ENCODE data around the gene OR2G3. TPM values are rescaled to one million over a fixed set of nuclear protein-coding genes. Genes with fewer than 3 reads are reported as not detected.

Gene OR2G3
- total RNA-seq, 2 donors from 2014 or later = not detected

DNA sequence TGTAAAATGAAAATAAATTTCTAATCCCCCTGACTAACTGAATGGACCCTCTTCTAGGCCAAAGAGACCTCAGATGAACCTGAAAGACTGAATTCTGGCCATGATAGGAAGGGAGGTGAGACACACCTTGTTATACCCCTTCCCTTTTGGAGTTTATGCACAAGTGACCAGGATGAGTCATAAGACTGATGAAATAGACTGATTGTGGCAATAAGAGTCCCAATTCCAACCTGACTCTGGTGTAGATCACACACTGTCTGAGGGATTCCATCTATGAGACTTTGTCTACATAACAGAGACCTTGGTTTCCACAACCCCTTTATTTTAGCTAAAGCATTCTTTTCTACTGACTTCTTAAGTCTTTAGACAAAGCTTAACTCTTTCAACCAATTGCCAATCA, 30.7 kb upstream of the OR2G3 start:
- no peak for DNase-seq
- TF ChIP-seq, protein P1, sequence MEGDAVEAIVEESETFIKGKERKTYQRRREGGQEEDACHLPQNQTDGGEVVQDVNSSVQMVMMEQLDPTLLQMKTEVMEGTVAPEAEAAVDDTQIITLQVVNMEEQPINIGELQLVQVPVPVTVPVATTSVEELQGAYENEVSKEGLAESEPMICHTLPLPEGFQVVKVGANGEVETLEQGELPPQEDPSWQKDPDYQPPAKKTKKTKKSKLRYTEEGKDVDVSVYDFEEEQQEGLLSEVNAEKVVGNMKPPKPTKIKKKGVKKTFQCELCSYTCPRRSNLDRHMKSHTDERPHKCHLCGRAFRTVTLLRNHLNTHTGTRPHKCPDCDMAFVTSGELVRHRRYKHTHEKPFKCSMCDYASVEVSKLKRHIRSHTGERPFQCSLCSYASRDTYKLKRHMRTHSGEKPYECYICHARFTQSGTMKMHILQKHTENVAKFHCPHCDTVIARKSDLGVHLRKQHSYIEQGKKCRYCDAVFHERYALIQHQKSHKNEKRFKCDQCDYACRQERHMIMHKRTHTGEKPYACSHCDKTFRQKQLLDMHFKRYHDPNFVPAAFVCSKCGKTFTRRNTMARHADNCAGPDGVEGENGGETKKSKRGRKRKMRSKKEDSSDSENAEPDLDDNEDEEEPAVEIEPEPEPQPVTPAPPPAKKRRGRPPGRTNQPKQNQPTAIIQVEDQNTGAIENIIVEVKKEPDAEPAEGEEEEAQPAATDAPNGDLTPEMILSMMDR (IDR thresholded peaks at IDR 0.05) = no peak
- no peaks in the 10 kb centered on the region for H3K4me1 ChIP-seq
- no peak overlapping the region for H3K4me3 ChIP-seq
- no peak overlapping the region for H3K27ac ChIP-seq
- H3K27me3 ChIP-seq = no peaks in the 10 kb centered on the region
- no peaks in the 10 kb centered on the region for H3K36me3 ChIP-seq
- no peak overlapping the region for H3K9ac ChIP-seq (ENCODE audit: low read depth in 2 of 2, low read length in 2 of 2)
- H3K9me3 ChIP-seq = no peaks in the 10 kb centered on the region
- intact Hi-C loops (cut with DNase I) = loop anchor here (5.0 kb wide), 1 partner anchor 182 kb away; no protein-coding TSS in a partner anchor

DNA sequence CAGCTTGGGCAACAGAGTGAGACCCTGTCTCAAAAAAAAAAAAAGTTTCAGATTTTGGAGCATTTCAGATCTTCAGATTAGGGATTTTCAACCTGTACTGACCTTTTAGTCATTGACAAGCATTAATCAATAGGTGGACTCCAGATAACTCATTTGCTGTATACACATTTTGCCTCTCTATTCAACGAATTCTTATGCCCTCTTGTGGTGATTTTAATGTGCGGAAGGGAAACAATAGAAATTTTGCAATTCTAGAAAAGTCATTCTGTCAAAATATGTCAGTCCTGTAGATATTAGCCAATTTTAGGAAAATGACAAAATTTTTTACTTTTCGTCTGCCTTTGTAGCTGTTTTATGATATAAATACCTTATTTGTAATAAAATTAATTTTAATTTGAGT, 28.9 kb upstream of the OR2G3 start:
- no peaks in the 10 kb centered on the region for H3K9me3 ChIP-seq
- DNase-seq = no peak
- H3K4me3 ChIP-seq = no peak overlapping the region
- H3K9ac ChIP-seq (ENCODE audit: low read depth in 2 of 2, low read length in 2 of 2) = no peak overlapping the region
- H3K27me3 ChIP-seq = no peaks in the 10 kb centered on the region
- no peak overlapping the region for H3K27ac ChIP-seq
- no peaks in the 10 kb centered on the region for H3K36me3 ChIP-seq
- H3K4me1 ChIP-seq = no peaks in the 10 kb centered on the region
- intact Hi-C loops (cut with DNase I) = loop anchor here (5.0 kb wide), 1 partner anchor 184 kb away; no protein-coding TSS in a partner anchor
- TF ChIP-seq, protein P1 (IDR thresholded peaks at IDR 0.05) = peak; percentile 17

DNA sequence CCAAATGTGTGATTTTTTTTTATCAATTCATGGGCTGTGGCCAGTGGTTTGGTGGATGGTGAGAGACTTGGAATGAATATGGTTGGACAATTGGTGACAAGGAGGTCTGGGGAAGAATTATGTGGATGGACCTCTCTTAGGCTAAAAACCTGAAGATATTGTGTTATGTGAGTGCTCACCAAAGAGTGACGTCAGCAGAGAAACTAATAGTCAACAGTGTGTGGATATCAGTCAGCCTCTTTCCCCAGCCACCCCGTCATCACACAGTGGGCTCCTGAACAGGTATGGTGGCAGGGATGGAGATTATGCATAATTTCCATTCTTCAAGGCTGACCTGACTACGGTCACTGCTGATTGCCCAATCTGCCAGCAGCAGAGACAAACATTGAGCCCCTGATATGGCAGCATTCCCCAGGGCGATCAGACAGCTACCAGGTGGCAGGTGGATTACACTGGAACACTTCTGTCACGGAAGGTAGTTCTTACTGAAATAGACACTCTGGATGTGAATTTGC, 26.4 kb upstream of the OR2G3 start:
- DNase-seq = no peak
- TF ChIP-seq, protein P1 (IDR thresholded peaks at IDR 0.05) = no peak
- no peak overlapping the region for H3K9ac ChIP-seq (ENCODE audit: low read depth in 2 of 2, low read length in 2 of 2)
- no peak overlapping the region for H3K4me3 ChIP-seq
- no peaks in the 10 kb centered on the region for H3K27me3 ChIP-seq
- no peaks in the 10 kb centered on the region for H3K4me1 ChIP-seq
- no peaks in the 10 kb centered on the region for H3K36me3 ChIP-seq
- no peaks in the 10 kb centered on the region for H3K9me3 ChIP-seq
- intact Hi-C loops (cut with DNase I) = loop anchor here (5.0 kb wide), 1 partner anchor 187 kb away; no protein-coding TSS in a partner anchor
- no peak overlapping the region for H3K27ac ChIP-seq

DNA sequence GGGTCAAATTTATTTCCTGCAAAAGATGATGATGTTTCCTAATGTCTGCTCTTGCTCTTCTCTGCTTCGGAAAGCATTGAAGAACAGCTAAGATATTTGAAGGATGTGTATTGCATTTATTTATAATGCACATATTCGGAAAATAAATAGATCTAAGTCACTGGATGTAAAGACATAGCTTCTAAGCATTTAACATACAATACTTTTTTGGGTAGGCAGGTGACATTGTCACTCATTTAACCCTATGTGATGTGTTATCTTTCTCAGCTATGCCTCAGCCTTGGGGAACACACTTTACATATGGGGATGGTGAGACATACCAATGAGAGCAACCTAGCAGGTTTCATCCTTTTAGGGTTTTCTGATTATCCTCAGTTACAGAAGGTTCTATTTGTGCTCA, 17.3 kb upstream of the OR2G3 start, which contains the start of gene OR2G2:
TSS of gene OR2G2 (plus strand) at position 301 of the 400 bp plus-strand sequence. CDS start at position 301, 0 bp downstream.
- no peaks in the 10 kb centered on the region for H3K36me3 ChIP-seq
- no peaks in the 10 kb centered on the region for H3K4me1 ChIP-seq
- H3K4me3 ChIP-seq = no peak within 1 kb of the TSS
- no peaks in the 10 kb centered on the region for H3K27me3 ChIP-seq
- H3K9me3 ChIP-seq = no peaks in the 10 kb centered on the region
- intact Hi-C loops (cut with DNase I) = no loop called here
- no peak within 1 kb of the TSS for H3K27ac ChIP-seq
- no peak within 1 kb of the TSS for H3K9ac ChIP-seq (ENCODE audit: low read depth in 2 of 2, low read length in 2 of 2)
- DNase-seq = no peak
- TF ChIP-seq, protein P1 (IDR thresholded peaks at IDR 0.05) = no peak

DNA sequence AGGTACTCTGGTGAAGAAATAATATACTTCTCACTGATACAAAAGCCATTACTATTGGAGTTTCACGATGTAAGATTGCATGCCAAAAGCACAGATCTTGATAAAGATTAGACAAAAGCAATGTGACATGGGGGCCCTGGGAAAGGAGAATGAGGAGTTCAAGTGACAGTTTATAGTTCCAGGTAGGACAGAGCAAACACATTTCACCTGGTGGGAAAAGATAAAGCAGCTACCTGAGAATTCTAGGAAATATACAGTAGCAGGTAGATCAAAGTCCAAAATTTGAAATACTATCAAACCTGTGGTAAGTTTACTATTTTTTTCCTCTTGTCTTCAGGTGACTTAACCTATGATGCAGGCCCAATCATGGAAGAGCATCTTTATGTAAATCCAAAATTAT, 8.0 kb downstream of the OR2G3 start:
- Histone ChIP-seq H3K9me3 (no peaks in the 10 kb centered on the region), H3K4me1 (no peaks in the 10 kb centered on the region), H3K27ac (no peak overlapping the region), H3K36me3 (no peaks in the 10 kb centered on the region), H3K4me3 (no peak overlapping the region), H3K27me3 (no peaks in the 10 kb centered on the region), H3K9ac (ENCODE audit: low read depth in 2 of 2, low read length in 2 of 2) (no peak overlapping the region)
- no peak for DNase-seq
- TF ChIP-seq, protein P1 (IDR thresholded peaks at IDR 0.05) = no peak
- intact Hi-C loops (cut with DNase I) = no loop called here
